ENCODE data around the gene KLRC3. TPM values are rescaled to one million over a fixed set of nuclear protein-coding genes. Genes with fewer than 3 reads are reported as not detected.

KLRC3 gene
- total and polyA plus RNA-seq, 4 donors, result 0.08 to 0.50 (median 0.14) TPM; not detected in 1

- WGBS, result 93% methylated on average over 3 of the region's 3 CpGs
- no peak overlapping the region for H3K27ac ChIP-seq (ENCODE audit: low read depth in 1 of 2, low read length in 2 of 2)
- peaks cover 0 to 1% (median 0%) of the 10 kb centered on the region in 4 donors for H3K4me1 ChIP-seq (ENCODE audit: control insufficient read depth in 4 of 4, insufficient read depth in 4 of 4, low read length in 3 of 4)
- no peaks in the 10 kb centered on the region for H3K9me3 ChIP-seq (ENCODE audit: control insufficient read depth in 4 of 4, low read length in 3 of 4)
- no peaks in the 10 kb centered on the region for H3K36me3 ChIP-seq (ENCODE audit: control insufficient read depth in 4 of 4, insufficient read depth in 3 of 4, low read depth in 1 of 4, low read length in 3 of 4)
- DNase-seq (ENCODE audit: low spot score), result no peak
- H3K4me3 ChIP-seq (ENCODE audit: low read depth in 1 of 3, low read length in 3 of 3), result no peak overlapping the region
- H3K27me3 ChIP-seq (ENCODE audit: control insufficient read depth in 4 of 4, insufficient read depth in 4 of 4, low read length in 3 of 4), result no peaks in the 10 kb centered on the region
- TF ChIP-seq YY1 (IDR thresholded peaks at IDR 0.05) (no peak), CTCF (IDR thresholded peaks at IDR 0.05; ENCODE audit: low read depth, low read length, missing input control) (no peak), MAX (IDR thresholded peaks at IDR 0.05) (no peak), HNF4A (conservative IDR thresholded peaks at IDR 0.05) (no peak), ZBTB33 (IDR thresholded peaks at IDR 0.05) (no peak), NR2F2 (IDR thresholded peaks at IDR 0.05) (no peak), SP1 (IDR thresholded peaks at IDR 0.05) (no peak), GABPA (IDR thresholded peaks at IDR 0.05 in 1 of 2, conservative IDR thresholded peaks at IDR 0.05 in 1 of 2) (no peak), REST (IDR thresholded peaks at IDR 0.05) (no peak), RXRA (IDR thresholded peaks at IDR 0.05) (no peak), FOXA1 (IDR thresholded peaks at IDR 0.05) (no peak), HNF4G (IDR thresholded peaks at IDR 0.05) (no peak), TAF1 (conservative IDR thresholded peaks at IDR 0.05) (no peak), ATF3 (IDR thresholded peaks at IDR 0.05) (no peak), RAD21 (IDR thresholded peaks at IDR 0.05) (no peak), JUND (IDR thresholded peaks at IDR 0.05) (no peak), FOXA2 (IDR thresholded peaks at IDR 0.05) (no peak), EGR1 (IDR thresholded peaks at IDR 0.05; ENCODE audit: low read depth in 2 of 2) (no peak)
- no peak overlapping the region for H3K9ac ChIP-seq (ENCODE audit: low read depth in 1 of 2, low read length in 2 of 2)
Measured at GRCh38 chr12:10374624-10375018, 45.8 kb downstream of the KLRC3 start.
